ELF-1 (cell line): ENCODE results near the gene MAP1LC3A.
"Not testable (repeated sequence)": the region's sequence is repeated elsewhere in the genome, so short reads cannot be mapped to it uniquely, and the experiment has no call there.

ENCODE experiments used
- DNase-seq: peaks from one replicate; pipeline ENCODE4 v3.0.0-alpha.2; 2016; ENCODE audit warnings: low read depth, low spot score

MAP1LC3A gene

GRCh38 chr20:34558320-34559218 is at the start of gene MAP1LC3A:
MAP1LC3A (plus strand) TSS chr20:34558718; CDS start chr20:34558869, 151 bp downstream.
- DNase-seq, result peak; percentile 96

GRCh38 chr20:34510575-34510974 is 47.9 kb upstream of the MAP1LC3A start:
- no peak for DNase-seq

- DNase-seq, result no peak
These were observed 46.6 kb upstream of the MAP1LC3A start for GRCh38 chr20:34511891-34512265.

GRCh38 chr20:34512266-34512954 is 46.1 kb upstream of the MAP1LC3A start:
- DNase-seq, result no peak

GRCh38 chr20:34512955-34513419 is 45.5 kb upstream of the MAP1LC3A start:
- DNase-seq, result no peak

GRCh38 chr20:34514034-34514433 is 44.5 kb upstream of the MAP1LC3A start:
- not testable (repeated sequence) for DNase-seq

GRCh38 chr20:34514897-34515483 is 43.5 kb upstream of the MAP1LC3A start:
- no peak for DNase-seq

- peak; percentile 91 for DNase-seq
These were observed 42.9 kb upstream of the MAP1LC3A start for GRCh38 chr20:34515484-34516246.

GRCh38 chr20:34516247-34517113 is 42.0 kb upstream of the MAP1LC3A start, which contains the start of gene DYNLRB1:
DYNLRB1 (plus strand) TSS chr20:34516422; CDS start chr20:34516459, 37 bp downstream.
- peak; percentile 96 for DNase-seq

GRCh38 chr20:34517114-34517505 is 41.4 kb upstream of the MAP1LC3A start:
- no peak for DNase-seq

GRCh38 chr20:34518863-34519262 is 39.7 kb upstream of the MAP1LC3A start:
- not testable (repeated sequence) for DNase-seq

- not testable (repeated sequence) for DNase-seq
These were observed 38.7 kb upstream of the MAP1LC3A start for GRCh38 chr20:34519841-34520240.

GRCh38 chr20:34522969-34523871 is 35.3 kb upstream of the MAP1LC3A start:
- peak; percentile 85 for DNase-seq

GRCh38 chr20:34524426-34524825 is 34.1 kb upstream of the MAP1LC3A start:
- no peak for DNase-seq

GRCh38 chr20:34525342-34525708 is 33.2 kb upstream of the MAP1LC3A start:
- no peak for DNase-seq

- peak; percentile 45 for DNase-seq
These were observed 32.7 kb upstream of the MAP1LC3A start for GRCh38 chr20:34525709-34526416.

- DNase-seq, result no peak
These were observed 32.1 kb upstream of the MAP1LC3A start for GRCh38 chr20:34526466-34526865.

- DNase-seq, result no peak
These were observed 31.5 kb upstream of the MAP1LC3A start for GRCh38 chr20:34527016-34527415.

GRCh38 chr20:34528921-34529297 is 29.6 kb upstream of the MAP1LC3A start:
- no peak for DNase-seq
